CD4-positive, alpha-beta T cell treated with Interleukin-21 for 1 hour (primary cell): Measurements from ENCODE around the gene MACO1.
"Not testable (repeated sequence)": the region's sequence is repeated elsewhere in the genome, so short reads cannot be mapped to it uniquely, and the experiment has no call there.

Experiments
- DNase-seq: peaks from one replicate; pipeline ENCODE4 v3.0.0-alpha.2; 2020

MACO1 gene

GRCh38 chr1:25458541-25459298, 28.0 kb downstream of the MACO1 start:
- no peak for DNase-seq

DNA sequence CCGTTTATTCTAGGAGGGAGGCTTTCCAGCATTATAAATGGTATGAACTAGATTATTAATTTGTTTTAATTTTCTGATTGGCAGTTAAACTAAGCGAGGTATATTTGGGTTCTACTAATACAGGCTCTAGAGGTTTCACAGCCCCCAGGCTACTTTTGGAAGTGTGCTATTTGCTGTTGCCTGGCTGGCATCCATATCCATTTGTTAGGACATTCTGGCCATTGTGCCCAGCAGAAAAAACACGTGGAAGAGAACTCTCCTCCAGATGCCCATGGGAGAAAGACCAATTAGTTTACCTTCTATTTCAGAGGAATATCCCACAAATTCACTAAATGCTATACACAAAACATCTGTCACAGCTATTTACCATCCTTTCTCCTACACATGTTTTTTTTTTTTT, 29.3 kb downstream of the MACO1 start:
- DNase-seq = no peak

- not testable (repeated sequence) for DNase-seq
Measured at GRCh38 chr1:25460816-25461215, 30.1 kb downstream of the MACO1 start.

DNA sequence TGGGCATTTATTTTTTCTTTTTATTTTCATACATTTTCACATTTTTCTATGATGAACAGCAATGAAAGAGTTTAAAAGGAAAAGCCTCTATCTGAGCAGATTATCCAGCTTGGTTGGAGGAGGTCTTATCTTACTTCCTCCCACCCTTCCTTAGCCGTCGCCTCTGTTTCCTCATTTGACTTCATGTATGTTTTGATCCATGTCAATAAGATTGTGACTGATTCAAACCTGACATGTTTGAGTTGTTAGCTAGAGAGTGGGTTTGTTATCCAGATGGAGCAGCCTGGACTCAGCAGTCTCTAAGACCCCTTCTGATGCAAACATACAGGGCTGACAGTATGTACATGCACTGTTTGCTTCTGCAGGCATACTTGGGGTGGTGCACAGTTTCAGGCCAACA, 31.2 kb downstream of the MACO1 start:
- DNase-seq = no peak

DNA sequence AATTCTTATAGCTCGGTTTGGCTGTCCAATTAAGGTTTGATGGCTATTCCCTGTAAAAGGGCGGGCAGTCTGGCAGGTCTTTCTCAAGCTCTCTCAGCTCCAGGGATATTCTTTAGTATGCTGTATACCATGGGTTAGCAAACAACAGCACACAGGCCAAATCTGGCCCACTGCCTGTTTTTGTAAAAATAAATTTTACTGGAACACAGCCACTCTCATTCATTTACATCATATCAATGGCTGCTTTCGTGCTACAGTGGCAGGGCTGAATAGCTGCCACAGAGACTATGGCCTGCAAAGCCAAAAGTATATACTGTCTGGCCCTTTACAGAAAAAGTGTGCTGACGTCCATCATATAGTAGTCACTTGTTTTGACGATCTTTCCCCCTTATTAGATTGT, 32.0 kb downstream of the MACO1 start:
- DNase-seq = no peak

DNA sequence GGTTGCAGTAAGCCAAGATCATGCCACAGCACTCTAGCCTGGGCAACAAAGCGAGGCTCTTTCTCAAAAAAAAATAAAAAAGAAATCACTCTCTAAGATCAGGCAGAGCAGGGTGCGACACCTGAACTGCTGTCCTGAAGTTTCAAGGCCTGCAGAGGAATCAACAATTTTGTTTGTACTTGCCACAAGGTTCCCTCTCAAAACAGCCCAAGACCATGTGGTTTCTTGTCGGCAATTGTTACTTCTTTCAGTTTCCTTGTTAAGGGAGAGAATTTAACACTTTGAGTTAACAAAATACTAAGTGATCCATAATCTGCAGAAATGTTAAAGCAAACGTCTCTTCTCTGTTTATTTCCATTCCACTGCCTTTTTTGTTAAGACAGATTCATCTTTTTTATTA, 36.5 kb downstream of the MACO1 start:
- DNase-seq = no peak

DNA sequence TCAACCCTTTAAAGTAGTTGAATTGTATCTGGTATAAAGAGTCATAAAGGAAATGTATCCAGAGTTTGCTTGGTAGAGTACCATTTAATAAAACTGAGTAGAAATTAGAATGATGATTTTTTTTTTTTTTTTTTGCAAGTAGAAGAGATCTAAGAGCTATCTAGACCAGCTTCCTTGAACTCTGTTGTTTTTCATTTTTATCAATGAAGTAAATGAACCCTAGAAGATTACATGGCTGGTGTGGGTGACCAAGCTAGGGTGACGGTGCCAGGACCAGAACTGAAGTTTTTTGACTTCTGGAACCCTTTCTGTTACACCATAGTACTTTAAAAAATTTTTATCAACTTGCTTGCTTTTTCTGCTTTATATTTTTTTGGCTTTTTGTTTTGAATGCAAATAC, 36.9 kb downstream of the MACO1 start:
- no peak for DNase-seq

GRCh38 chr1:25468033-25468432, 37.3 kb downstream of the MACO1 start:
- no peak for DNase-seq

DNA sequence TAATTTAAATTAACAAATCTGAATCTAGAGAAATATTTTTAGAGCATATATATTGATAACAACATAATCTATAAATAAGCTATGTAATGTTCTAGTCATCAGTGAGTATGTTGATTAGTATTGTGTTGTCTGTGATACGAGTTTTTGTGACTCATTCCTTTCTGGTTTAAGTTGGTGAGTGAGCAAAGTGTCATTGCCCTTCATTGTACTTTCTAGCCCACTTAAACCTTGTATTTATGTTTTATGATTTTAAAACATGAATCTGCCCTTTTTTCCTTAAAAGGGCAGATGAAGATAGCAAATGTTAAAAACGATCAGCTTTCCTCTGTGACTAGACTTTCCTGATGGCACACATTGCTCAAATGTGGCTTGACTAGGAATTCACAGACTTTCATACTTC, 38.5 kb downstream of the MACO1 start:
- DNase-seq = no peak

DNA sequence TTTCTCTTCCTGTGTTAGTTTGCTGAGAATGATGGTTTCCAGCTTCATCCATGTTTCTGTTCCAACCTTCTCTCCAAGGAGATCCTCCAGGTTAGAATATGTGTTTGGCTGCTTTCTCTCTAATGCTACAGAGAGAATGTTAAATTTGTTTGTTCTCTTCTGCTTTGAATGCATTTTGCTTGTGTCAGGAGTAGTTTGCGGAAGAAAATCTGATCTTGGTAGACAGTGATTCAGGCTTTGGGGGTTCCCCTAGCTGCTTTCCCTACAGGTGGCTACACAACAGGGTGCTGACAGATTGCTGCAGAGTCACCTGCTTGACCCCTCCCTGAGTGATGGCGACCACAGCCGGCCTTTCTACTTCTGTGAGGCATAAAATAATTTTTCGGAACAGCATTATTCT, 41.8 kb downstream of the MACO1 start:
- DNase-seq = no peak

- no peak for DNase-seq
Measured at GRCh38 chr1:25473653-25474225, 43.0 kb downstream of the MACO1 start.

GRCh38 chr1:25474439-25475047, 43.8 kb downstream of the MACO1 start:
- DNase-seq = no peak

- DNase-seq = no peak
Measured at GRCh38 chr1:25476186-25477097, 45.7 kb downstream of the MACO1 start.

GRCh38 chr1:25477448-25478034, 46.8 kb downstream of the MACO1 start:
- DNase-seq = no peak

DNA sequence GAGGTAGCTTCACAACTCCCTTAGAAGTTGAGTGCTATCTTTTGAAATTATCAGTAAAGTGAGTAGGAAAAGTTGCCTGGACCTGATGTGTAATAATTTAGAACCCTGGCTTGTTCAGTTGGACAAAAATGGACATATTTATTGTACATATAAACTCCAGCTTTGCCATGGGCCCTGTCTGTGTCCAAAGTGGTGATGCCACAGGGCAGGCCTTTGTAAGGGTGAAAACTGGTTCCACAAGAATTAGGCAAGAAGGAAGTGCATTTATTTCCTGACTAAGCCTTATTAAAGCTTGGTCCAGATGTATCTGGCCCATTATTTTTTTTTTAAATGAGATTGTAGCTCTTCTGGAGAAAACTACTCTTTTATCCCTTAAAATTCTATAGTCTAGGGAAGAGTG, 47.9 kb downstream of the MACO1 start:
- no peak for DNase-seq

DNA sequence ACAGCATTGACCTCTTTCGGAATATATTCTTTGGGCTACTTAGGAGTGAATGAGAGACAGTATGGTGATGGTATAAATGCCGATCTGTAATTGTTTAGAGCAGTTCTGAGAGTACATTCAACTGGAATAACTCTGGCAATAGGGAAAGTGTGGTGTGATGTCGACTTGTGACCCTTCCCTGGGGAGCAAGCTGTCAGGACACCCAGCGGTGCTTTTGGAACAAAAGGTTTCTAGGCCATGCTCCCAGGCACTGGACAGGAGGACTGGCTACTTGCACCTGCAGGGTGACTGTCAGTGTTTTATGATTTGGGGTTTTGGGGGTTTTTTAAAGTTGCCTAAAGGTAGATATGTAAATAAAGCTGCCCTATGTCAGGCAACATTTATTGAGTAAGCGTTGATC, 50.9 kb downstream of the MACO1 start:
- DNase-seq = no peak

DNA sequence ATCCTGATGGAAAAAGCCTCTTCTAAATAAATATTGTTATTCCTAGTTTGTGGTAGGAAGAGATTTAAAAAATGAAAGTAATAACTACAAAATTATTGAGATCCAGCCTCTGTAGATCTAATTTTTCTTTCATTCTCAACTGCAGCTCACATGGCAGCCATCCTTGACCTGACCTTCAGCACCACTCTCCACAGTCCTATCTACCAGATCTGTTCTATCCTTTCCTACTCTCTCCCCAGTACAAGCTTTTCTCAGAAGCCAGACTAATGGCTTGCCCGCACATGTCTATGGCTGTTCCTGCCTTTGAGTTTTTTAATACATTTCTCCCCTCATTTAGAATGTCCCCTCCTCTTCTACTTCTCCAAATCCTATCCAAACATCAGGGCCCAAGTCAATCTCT, 51.5 kb downstream of the MACO1 start:
- no peak for DNase-seq

- DNase-seq = no peak
Measured at GRCh38 chr1:25484096-25484495, 53.4 kb downstream of the MACO1 start.

DNA sequence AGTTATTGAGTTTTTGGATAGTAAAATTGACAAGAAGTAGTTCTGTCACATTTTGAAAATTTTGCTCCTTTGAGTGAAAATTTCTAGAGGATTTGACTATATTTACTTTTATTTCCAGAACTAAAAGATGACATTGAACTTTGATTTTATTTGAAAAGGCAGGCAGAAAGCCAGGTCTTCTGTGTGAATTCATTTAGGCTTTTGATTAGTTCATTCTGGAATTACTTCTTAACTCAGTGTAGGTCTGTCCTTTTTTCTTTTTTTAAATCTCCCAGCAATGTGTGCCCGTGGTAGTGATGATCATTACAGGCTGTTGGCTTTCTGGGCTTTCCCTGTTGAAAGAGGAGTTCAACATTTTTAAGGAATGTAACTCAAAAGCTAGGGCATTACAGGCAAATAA, 53.8 kb downstream of the MACO1 start:
- DNase-seq = no peak

DNA sequence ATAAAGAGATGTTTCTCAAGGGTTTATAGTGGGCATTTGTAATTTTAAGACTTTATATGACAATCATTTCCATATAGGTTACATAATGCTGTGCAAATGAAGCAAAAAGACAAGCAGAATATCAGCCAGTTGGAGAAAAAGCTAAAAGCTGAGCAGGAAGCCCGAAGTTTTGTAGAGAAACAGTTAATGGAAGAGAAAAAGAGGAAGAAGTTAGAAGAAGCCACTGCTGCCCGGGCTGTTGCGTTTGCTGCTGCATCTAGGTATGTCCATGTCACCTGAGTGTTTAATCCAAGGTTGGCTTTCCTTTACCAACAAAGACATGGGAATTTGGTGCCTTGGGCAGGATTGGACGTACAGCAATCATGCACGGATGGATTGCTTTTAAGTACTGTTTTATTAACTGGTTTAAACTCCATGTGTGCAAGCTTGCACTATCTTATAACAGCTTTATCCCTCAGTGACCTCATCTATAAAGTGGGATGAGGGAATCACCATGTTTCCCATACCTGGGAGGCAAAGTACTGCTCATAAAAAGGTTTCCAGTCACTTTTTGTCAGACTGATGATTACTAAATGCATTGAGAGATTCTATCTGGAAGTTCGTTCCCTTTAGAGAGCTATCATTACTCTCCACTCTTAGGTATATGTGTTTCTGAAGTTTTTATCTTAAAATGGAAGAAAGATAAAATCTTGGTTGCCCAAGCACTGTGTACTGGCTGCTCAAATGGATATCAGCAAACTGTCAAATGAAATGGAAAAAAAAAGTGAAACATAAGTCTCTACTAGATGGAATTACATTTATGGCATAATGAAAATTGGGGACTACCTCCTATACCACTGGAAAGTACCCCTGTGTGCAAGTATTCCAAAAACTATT, 55.1 kb downstream of the MACO1 start:
- no peak for DNase-seq

DNA sequence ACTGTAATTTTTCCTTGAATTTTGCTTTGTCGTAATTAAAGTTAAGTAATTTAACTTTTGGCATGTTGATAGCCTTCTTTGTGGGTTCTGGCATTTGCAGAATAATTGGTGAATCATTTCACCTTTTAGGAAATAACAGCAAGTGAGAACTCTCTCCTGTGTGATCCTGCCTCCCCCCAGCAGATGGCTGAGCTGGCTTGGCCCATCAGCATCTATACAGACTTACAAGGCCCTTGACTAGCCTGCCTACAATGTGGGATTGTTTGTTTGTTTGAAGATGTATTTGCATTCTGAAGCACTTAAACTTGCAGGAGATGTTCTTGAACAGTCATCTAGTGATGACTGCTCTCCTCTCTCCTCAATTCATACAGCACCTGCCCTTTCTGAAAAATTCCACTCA, 55.9 kb downstream of the MACO1 start:
- DNase-seq = no peak

GRCh38 chr1:25487628-25488027, 56.9 kb downstream of the MACO1 start:
- DNase-seq = peak; percentile 31
